ENCODE data around the gene NXPE4. TPM values are rescaled to one million over a fixed set of nuclear protein-coding genes. Genes with fewer than 3 reads are reported as not detected.
"Not testable (repeated sequence)": the region's sequence is repeated elsewhere in the genome, so short reads cannot be mapped to it uniquely, and the experiment has no call there.

NXPE4 gene
- total and polyA plus RNA-seq, 3 experiments from 2014 or later: not detected

- ChIA-PET POLR2A (no interaction called here), CTCF (no interaction called here)
- Mint-ChIP-seq H3K36me3 (no peaks in the 10 kb centered on the region), H3K4me3 (no peak overlapping the region), H3K4me1 (no peaks in the 10 kb centered on the region), H3K9me3 (no peaks in the 10 kb centered on the region), H3K27ac (no peak overlapping the region), H3K27me3 (no peaks in the 10 kb centered on the region)
- Histone ChIP-seq H3K4me3 (ENCODE audit: low read length) (no peak overlapping the region), H3K36me3 (ENCODE audit: insufficient read depth, low read length) (no peaks in the 10 kb centered on the region), H3K27ac (ENCODE audit: low read depth, low read length) (no peak overlapping the region), H3K4me1 (ENCODE audit: insufficient read depth, low read length) (no peaks in the 10 kb centered on the region), H3K27me3 (ENCODE audit: insufficient read depth, low read length, poor library complexity, severe bottlenecking) (no peaks in the 10 kb centered on the region), H3K9me3 (ENCODE audit: low read length) (no peaks in the 10 kb centered on the region)
- no peak for DNase-seq
Measured at GRCh38 chr11:114612686-114613085, 17.1 kb upstream of the NXPE4 start.

DNA sequence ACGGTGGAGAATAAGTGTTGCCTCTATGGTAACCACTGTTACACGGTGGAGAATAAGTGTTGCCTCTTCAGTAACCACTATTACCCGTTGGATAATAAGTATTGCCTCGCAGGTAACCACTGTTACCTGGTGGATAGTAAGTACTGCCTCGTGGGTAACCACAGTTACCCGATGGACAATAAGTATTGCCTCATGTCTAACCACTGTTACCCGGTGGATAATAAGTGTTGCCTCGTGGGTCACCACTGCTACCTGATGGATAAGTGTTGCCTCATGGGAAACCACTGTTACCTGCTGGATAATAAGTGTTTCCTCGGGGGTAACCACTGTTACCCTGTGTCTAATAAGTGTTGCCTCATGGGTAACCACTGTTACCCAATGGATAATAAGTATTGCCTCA, 16.6 kb upstream of the NXPE4 start:
- H3K9me3 Mint-ChIP-seq; H3K27me3 Mint-ChIP-seq; H3K36me3 ChIP-seq (ENCODE audit: insufficient read depth, low read length); H3K9me3 ChIP-seq (ENCODE audit: low read length); H3K27ac Mint-ChIP-seq; DNase-seq; H3K4me1 ChIP-seq (ENCODE audit: insufficient read depth, low read length); H3K27me3 ChIP-seq (ENCODE audit: insufficient read depth, low read length, poor library complexity, severe bottlenecking); H3K4me3 Mint-ChIP-seq; H3K36me3 Mint-ChIP-seq; H3K4me1 Mint-ChIP-seq; POLR2A ChIA-PET; H3K27ac ChIP-seq (ENCODE audit: low read depth, low read length); CTCF ChIA-PET; H3K4me3 ChIP-seq (ENCODE audit: low read length): not testable (repeated sequence)

DNA sequence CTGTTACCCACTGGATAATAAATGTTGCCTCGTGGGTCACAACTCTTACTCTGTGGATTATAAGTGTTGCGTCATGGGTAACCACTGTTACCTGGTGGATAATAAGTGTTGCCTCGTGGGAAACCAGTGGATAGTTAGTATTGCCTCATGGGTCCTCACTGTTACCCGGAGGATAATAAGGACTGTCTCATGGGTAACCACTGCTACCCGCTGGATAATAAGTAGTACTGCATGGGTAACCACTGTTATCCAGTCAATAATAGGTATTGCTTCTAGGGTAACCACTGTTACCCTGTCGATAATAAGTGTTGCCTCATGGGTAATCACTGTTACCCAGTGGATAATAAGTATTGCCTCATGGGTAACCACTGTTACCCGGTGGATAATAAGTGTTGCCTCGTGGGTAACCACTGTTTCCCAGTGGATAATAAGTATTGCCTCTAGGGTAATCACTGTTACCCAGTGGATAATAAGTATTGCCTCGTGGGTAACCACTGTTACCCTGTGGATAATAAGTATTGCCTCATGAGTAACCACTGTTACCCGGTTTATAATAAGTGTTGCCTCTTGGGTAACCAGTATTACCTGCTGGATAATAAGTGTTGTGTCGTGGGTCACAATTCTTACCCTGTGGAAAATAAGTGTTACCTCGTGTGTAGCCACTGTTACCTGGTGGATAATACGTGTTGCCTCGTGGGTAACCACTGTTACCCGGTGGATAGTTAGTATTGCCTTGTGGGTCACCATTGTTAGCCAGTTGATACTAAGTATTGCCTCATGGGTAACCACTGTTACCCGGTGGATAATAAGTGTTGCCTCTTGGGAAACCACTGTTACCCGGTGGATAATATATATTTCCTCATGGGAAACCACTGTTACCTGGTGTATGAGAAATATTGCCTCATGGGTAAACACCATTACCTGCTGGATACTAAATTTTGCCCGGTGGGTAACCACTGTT, 15.7 kb upstream of the NXPE4 start:
- no peak for DNase-seq
- Mint-ChIP-seq H3K4me3 (no peak overlapping the region), H3K36me3 (no peaks in the 10 kb centered on the region), H3K4me1 (no peaks in the 10 kb centered on the region), H3K9me3 (no peaks in the 10 kb centered on the region), H3K27me3 (no peaks in the 10 kb centered on the region), H3K27ac (no peak overlapping the region)
- no peaks in the 10 kb centered on the region for H3K36me3 ChIP-seq (ENCODE audit: insufficient read depth, low read length)
- H3K4me1 ChIP-seq (ENCODE audit: insufficient read depth, low read length): no peaks in the 10 kb centered on the region
- no peaks in the 10 kb centered on the region for H3K9me3 ChIP-seq (ENCODE audit: low read length)
- ChIA-PET CTCF (no interaction called here), POLR2A (no interaction called here)
- no peak overlapping the region for H3K27ac ChIP-seq (ENCODE audit: low read depth, low read length)
- no peak overlapping the region for H3K4me3 ChIP-seq (ENCODE audit: low read length)
- no peaks in the 10 kb centered on the region for H3K27me3 ChIP-seq (ENCODE audit: insufficient read depth, low read length, poor library complexity, severe bottlenecking)

- Histone ChIP-seq H3K36me3 (ENCODE audit: insufficient read depth, low read length) (no peaks in the 10 kb centered on the region), H3K27me3 (ENCODE audit: insufficient read depth, low read length, poor library complexity, severe bottlenecking) (no peaks in the 10 kb centered on the region), H3K4me1 (ENCODE audit: insufficient read depth, low read length) (no peaks in the 10 kb centered on the region), H3K4me3 (ENCODE audit: low read length) (no peak overlapping the region), H3K9me3 (ENCODE audit: low read length) (no peaks in the 10 kb centered on the region), H3K27ac (ENCODE audit: low read depth, low read length) (no peak overlapping the region)
- Mint-ChIP-seq H3K36me3 (no peaks in the 10 kb centered on the region), H3K27ac (no peak overlapping the region), H3K4me3 (no peak overlapping the region), H3K27me3 (no peaks in the 10 kb centered on the region), H3K4me1 (no peaks in the 10 kb centered on the region), H3K9me3 (no peaks in the 10 kb centered on the region)
- ChIA-PET POLR2A (no interaction called here), CTCF (no interaction called here)
- DNase-seq: no peak
Measured at GRCh38 chr11:114610550-114610949, 15.0 kb upstream of the NXPE4 start.

DNA sequence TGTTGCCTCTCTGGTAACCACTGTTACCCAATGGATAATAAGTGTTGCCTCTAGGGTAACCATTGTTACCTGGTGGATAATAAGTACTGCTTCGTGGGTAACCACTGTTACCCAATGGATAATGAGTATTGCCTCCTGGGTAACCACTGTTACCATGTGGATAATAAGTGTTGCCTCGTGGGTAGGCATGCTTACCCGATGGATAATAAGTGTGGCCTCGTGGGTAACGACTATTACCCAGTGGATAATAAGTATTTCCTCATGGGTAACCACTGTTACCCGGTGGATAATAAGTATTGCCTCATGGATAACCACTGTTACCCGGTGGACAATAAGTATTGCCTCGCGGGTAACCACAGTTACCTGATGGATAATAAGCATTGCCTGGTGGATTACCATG, 13.8 kb upstream of the NXPE4 start:
- H3K36me3 ChIP-seq (ENCODE audit: insufficient read depth, low read length): no peaks in the 10 kb centered on the region
- no peak overlapping the region for H3K27ac Mint-ChIP-seq
- no peak for DNase-seq
- no peaks in the 10 kb centered on the region for H3K27me3 ChIP-seq (ENCODE audit: insufficient read depth, low read length, poor library complexity, severe bottlenecking)
- no peaks in the 10 kb centered on the region for H3K9me3 ChIP-seq (ENCODE audit: low read length)
- no peaks in the 10 kb centered on the region for H3K9me3 Mint-ChIP-seq
- no peak overlapping the region for H3K4me3 Mint-ChIP-seq
- H3K4me1 Mint-ChIP-seq: no peaks in the 10 kb centered on the region
- H3K36me3 Mint-ChIP-seq: no peaks in the 10 kb centered on the region
- ChIA-PET CTCF (no interaction called here), POLR2A (no interaction called here)
- no peaks in the 10 kb centered on the region for H3K27me3 Mint-ChIP-seq
- H3K4me1 ChIP-seq (ENCODE audit: insufficient read depth, low read length): no peaks in the 10 kb centered on the region
- no peak overlapping the region for H3K27ac ChIP-seq (ENCODE audit: low read depth, low read length)
- H3K4me3 ChIP-seq (ENCODE audit: low read length): no peak overlapping the region

DNA sequence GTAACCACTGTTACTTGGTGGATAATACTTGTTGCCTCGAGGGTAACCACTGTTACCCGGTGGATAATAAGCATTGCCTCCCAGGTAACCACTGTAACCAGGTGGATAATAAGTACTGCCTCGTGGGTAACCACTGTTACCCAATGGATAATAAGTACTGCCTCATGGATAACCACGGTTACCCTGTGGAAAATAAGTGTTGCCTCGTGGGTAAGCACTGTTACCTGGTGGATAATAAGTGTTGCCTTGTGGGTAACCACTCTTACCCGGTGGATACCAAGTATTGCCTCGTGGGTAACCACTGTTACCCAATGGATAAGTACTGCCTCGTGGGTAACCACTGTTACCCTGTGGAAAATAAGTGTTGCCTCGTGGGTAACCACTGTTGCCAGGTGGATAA, 13.0 kb upstream of the NXPE4 start:
- H3K4me1 ChIP-seq (ENCODE audit: insufficient read depth, low read length); H3K4me3 Mint-ChIP-seq; H3K9me3 ChIP-seq (ENCODE audit: low read length); H3K27me3 Mint-ChIP-seq; H3K4me3 ChIP-seq (ENCODE audit: low read length); DNase-seq; H3K27me3 ChIP-seq (ENCODE audit: insufficient read depth, low read length, poor library complexity, severe bottlenecking); CTCF ChIA-PET; H3K9me3 Mint-ChIP-seq; H3K4me1 Mint-ChIP-seq; H3K36me3 ChIP-seq (ENCODE audit: insufficient read depth, low read length); H3K27ac ChIP-seq (ENCODE audit: low read depth, low read length); POLR2A ChIA-PET; H3K36me3 Mint-ChIP-seq; H3K27ac Mint-ChIP-seq: not testable (repeated sequence)

DNA sequence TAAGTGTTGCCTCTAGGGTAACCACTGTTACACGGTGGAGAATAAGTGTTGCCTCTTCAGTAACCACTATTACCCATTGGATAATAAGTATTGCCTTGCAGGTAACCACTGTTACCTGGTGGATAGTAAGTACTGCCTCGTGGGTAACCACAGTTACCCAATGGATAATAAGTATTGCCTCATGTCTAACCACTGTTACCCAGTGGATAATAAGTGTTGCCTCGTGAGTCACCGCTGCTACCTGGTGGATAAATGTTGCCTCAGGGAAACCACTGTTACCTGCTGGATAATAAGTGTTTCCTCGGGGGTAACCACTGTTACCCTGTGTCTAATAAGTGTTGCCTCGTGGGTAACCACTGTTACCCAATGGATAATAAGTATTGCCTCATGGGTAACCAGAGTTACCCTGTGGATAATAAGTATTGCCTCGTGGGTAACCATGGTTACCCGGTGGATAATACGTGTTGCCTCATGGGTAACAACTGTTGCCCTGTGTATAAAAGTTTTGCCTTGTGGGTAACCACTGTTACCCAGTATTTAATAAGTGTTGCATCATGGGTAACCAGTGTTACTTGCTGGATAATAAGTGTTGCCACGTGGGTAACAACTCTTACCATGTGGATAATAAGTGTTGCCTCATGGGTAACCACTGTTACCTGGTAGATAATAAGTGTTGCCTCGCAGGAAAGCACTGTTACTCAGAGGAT, 12.3 kb upstream of the NXPE4 start:
- ChIA-PET CTCF (no interaction called here), POLR2A (no interaction called here)
- H3K36me3 Mint-ChIP-seq: no peaks in the 10 kb centered on the region
- no peaks in the 10 kb centered on the region for H3K27me3 ChIP-seq (ENCODE audit: insufficient read depth, low read length, poor library complexity, severe bottlenecking)
- no peaks in the 10 kb centered on the region for H3K36me3 ChIP-seq (ENCODE audit: insufficient read depth, low read length)
- no peaks in the 10 kb centered on the region for H3K9me3 ChIP-seq (ENCODE audit: low read length)
- no peak overlapping the region for H3K4me3 Mint-ChIP-seq
- H3K4me1 ChIP-seq (ENCODE audit: insufficient read depth, low read length): no peaks in the 10 kb centered on the region
- peaks cover 0 to 2% (median 0%) of the 10 kb centered on the region in 5 donors for H3K9me3 Mint-ChIP-seq
- no peaks in the 10 kb centered on the region for H3K27me3 Mint-ChIP-seq
- no peak overlapping the region for H3K27ac ChIP-seq (ENCODE audit: low read depth, low read length)
- no peak for DNase-seq
- H3K27ac Mint-ChIP-seq: no peak overlapping the region
- H3K4me3 ChIP-seq (ENCODE audit: low read length): no peak overlapping the region
- H3K4me1 Mint-ChIP-seq: no peaks in the 10 kb centered on the region

DNA sequence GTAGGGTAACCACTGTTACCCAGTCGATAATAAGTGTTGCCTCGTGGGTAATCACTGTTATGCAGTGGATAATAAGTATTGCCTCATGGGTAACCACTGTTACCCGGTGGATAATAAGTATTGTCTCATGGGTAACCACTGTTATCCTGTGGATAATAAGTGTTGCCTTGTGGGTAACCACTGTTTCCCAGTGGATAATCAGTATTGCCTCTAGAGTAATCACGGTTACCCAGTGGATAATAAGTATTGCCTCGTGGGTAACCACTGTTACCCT, 11.2 kb upstream of the NXPE4 start:
- H3K9me3 ChIP-seq (ENCODE audit: low read length); H3K4me1 ChIP-seq (ENCODE audit: insufficient read depth, low read length); H3K4me3 Mint-ChIP-seq; H3K36me3 Mint-ChIP-seq; H3K9me3 Mint-ChIP-seq; H3K27ac Mint-ChIP-seq; H3K27ac ChIP-seq (ENCODE audit: low read depth, low read length); CTCF ChIA-PET; H3K4me3 ChIP-seq (ENCODE audit: low read length); H3K27me3 ChIP-seq (ENCODE audit: insufficient read depth, low read length, poor library complexity, severe bottlenecking); DNase-seq; H3K4me1 Mint-ChIP-seq; H3K36me3 ChIP-seq (ENCODE audit: insufficient read depth, low read length); H3K27me3 Mint-ChIP-seq; POLR2A ChIA-PET: not testable (repeated sequence)

Data from CD8-positive, alpha-beta memory T cell (primary cell).